SK-N-MC (cell line): ENCODE results near the gene IVNS1ABP.

ENCODE experiments used
- EZH2 ChIP-seq: fragments of 200-600 bp; sonication (generic); IDR thresholded peaks from one replicate; pipeline ENCODE4 v1.6.1; 2017; ENCODE audit warnings: antibody characterized with exemption
- FOXP2 ChIP-seq: optimal IDR thresholded peaks from 2 replicates; pipeline ENCODE3; 2011; ENCODE audit warnings: mild to moderate bottlenecking, moderate library complexity; ENCODE audit not compliant: insufficient read depth; ENCODE audit errors: extremely low read length, control extremely low read depth
- POLR2AphosphoS5 ChIP-seq: IDR thresholded peaks from 2 replicates; pipeline ENCODE4 v1.6.1; 2012; ENCODE audit warnings: mild to moderate bottlenecking, low read depth, low read length, borderline replicate concordance

DNA sequence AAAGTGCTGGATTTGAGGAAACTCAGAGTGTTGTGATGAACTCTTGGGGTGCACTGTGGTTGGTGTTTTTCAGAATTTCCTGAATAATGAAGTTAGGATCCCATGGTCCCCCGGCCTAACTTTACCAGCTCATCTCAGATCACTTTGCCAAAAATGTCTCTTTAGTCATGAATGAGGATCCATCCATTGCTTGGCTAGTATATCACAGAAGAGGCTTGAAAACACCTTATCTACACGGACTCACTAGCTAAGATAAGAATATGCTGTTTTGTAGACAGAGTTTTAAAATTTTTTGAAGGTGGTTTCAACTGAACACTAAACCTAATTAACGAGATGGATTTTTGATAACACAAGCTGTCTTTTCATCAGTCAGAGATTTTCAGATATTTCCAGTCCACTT, 53.8 kb downstream of the IVNS1ABP start:
- TF ChIP-seq EZH2 (no peak), POLR2AphosphoS5 (no peak), FOXP2 (no peak)
